ENCODE data around the gene CABP2. TPM values are rescaled to one million over a fixed set of nuclear protein-coding genes. Genes with fewer than 3 reads are reported as not detected.

The CABP2 gene
- total and polyA plus RNA-seq, 10 of the 15 experiments (the other 5 are each of a cell fraction or from before 2014, with no cell fraction given) = not detected

GRCh38 chr11:67492069-67492727, 31.0 kb downstream of the CABP2 start:
- Histone ChIP-seq H3K36me3 (ENCODE audit: control insufficient read depth in 2 of 2, insufficient read depth in 2 of 2, low read length in 1 of 2) (peaks cover 4 to 30% of the 10 kb centered on the region in 2 experiments; a peak in 3 of 4 replicates), H3K4me3 (no peak overlapping the region), H3K79me2 (ENCODE audit: control insufficient read depth, insufficient read depth, low read length) (peaks cover 3% of the 10 kb centered on the region), H3K9me3 (replicated peaks; ENCODE audit: control insufficient read depth, insufficient read depth, low read length) (no peaks in the 10 kb centered on the region), H4K20me1 (ENCODE audit: control insufficient read depth, insufficient read depth) (no peaks in the 10 kb centered on the region; the same call in 1 of the 2 replicates), H2AFZ (ENCODE audit: control insufficient read depth, low read depth, low read length) (no peak overlapping the region), H3K9ac (ENCODE audit: control insufficient read depth, insufficient read depth, low read length) (no peak overlapping the region), H3K4me1 (ENCODE audit: control insufficient read depth, insufficient read depth, low read length) (peaks cover 10% of the 10 kb centered on the region), H3K27ac (ENCODE audit: control insufficient read depth, insufficient read depth) (no peak overlapping the region), H3K27me3 (replicated peaks in 1 of 2; ENCODE audit: control insufficient read depth in 2 of 2, insufficient read depth in 2 of 2, low read length in 1 of 2) (no peaks in the 10 kb centered on the region), H3K4me2 (ENCODE audit: control insufficient read depth, insufficient read depth) (no peak overlapping the region)
- TF ChIP-seq ASH2L (IDR thresholded peaks at IDR 0.05; ENCODE audit: borderline replicate concordance, low read depth) = no peak
- peak; percentile 40; the same call in 1 of the 2 replicates for TF ChIP-seq POLR2A (IDR thresholded peaks at IDR 0.05; ENCODE audit: low read depth, low read length)
- in situ Hi-C loops (cut with MboI) = no loop called here
- FAIRE-seq (no peak), ATAC-seq (no peak), DNase-seq (ENCODE audit: low read depth, low spot score) (no peak)
- SMC1A ChIA-PET (ENCODE audit: uncharacterized antibody, unreplicated experiment) = no interaction called here
- intact Hi-C loops (cut with micrococcal nuclease; ENCODE audit: unreplicated experiment) = no loop called here
- RAD21 ChIA-PET (ENCODE audit: unreplicated experiment) = interaction anchor here (0.8 kb wide), 1 partner anchor 91 kb away, joined by 4 read pairs; no protein-coding TSS in a partner anchor
- 76% methylated on average over 19 of the region's 19 CpGs for WGBS (ENCODE audit: insufficient coverage, insufficient replicate concordance, low lambda C conversion rate, missing lambda C conversion rate)
- no TSS peak for BruUV-seq (replicated peaks)
- CTCF ChIA-PET = interaction anchor here (1.2 kb wide), 1 partner anchor 13 kb away, joined by 5 read pairs; the partner anchor contains the start of gene PITPNM1
- POLR2A ChIA-PET = no interaction called here

DNA sequence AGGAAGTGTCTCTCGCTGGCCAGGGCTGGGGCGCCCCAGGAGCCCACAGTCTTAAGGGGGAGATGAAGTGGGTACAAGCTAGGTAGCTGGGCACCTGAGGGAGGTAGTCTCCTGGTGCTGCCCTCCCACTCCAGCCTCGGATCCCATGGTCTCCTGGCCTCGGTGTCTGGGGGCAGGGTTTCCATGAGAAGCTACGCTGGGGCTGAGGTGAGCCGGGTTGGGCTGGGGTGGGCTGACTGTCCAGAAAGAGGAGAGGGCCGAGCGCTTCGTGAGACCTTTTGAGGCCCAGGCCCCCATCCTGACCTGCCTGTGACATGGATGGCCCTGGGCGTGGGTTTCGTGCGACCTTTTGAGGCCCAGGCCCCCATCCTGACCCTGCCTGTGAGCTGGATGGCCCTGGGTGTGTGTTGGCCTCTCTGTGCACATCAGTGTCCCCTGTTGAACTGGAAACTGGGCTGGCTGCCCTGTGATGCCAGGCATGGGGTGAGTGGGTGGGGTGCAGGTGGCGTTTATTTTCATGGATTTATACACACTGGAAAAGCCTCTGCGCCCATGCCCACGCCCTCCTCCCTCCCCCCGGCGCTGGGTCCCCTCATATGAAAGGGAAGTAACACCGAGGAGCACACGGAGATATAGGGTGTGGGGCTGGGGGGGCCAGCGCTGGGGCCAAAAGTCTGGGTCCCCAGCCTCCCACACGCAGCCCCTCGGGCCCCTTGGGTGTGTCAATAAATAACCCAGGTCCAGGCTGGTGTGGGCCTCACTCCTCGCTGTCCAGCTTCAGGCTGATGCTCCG, 31.8 kb downstream of the CABP2 start:
- BruUV-seq (replicated peaks) = no TSS peak
- no peak overlapping the region for H3K9ac ChIP-seq (ENCODE audit: control insufficient read depth, insufficient read depth, low read length)
- no peaks in the 10 kb centered on the region; the same call in 1 of the 2 replicates for H4K20me1 ChIP-seq (ENCODE audit: control insufficient read depth, insufficient read depth)
- TF ChIP-seq SMAD5 (IDR thresholded peaks at IDR 0.05; ENCODE audit: low read depth) = peak; percentile 6; the same call in 1 of the 2 replicates
- peak; percentile 42; the same call in 1 of the 2 replicates for TF ChIP-seq POLR2A (IDR thresholded peaks at IDR 0.05; ENCODE audit: low read depth, low read length)
- TF ChIP-seq TARDBP (IDR thresholded peaks at IDR 0.05; ENCODE audit: borderline replicate concordance) = no peak
- TF ChIP-seq SP1 (IDR thresholded peaks at IDR 0.05; ENCODE audit: low read depth, low read length) = no peak
- TF ChIP-seq, protein P1, sequence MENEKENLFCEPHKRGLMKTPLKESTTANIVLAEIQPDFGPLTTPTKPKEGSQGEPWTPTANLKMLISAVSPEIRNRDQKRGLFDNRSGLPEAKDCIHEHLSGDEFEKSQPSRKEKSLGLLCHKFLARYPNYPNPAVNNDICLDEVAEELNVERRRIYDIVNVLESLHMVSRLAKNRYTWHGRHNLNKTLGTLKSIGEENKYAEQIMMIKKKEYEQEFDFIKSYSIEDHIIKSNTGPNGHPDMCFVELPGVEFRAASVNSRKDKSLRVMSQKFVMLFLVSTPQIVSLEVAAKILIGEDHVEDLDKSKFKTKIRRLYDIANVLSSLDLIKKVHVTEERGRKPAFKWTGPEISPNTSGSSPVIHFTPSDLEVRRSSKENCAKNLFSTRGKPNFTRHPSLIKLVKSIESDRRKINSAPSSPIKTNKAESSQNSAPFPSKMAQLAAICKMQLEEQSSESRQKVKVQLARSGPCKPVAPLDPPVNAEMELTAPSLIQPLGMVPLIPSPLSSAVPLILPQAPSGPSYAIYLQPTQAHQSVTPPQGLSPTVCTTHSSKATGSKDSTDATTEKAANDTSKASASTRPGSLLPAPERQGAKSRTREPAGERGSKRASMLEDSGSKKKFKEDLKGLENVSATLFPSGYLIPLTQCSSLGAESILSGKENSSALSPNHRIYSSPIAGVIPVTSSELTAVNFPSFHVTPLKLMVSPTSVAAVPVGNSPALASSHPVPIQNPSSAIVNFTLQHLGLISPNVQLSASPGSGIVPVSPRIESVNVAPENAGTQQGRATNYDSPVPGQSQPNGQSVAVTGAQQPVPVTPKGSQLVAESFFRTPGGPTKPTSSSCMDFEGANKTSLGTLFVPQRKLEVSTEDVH (IDR thresholded peaks at IDR 0.05; ENCODE audit: low read depth, partially characterized antibody) = no peak
- DNase-seq (ENCODE audit: low read depth, low spot score) = no peak
- H3K4me2 ChIP-seq (ENCODE audit: control insufficient read depth, insufficient read depth) = no peak overlapping the region
- no peak overlapping the region for H3K27ac ChIP-seq (ENCODE audit: control insufficient read depth, insufficient read depth)
- H3K36me3 ChIP-seq (ENCODE audit: control insufficient read depth in 2 of 2, insufficient read depth in 2 of 2, low read length in 1 of 2) = peaks cover 4 to 30% of the 10 kb centered on the region in 2 experiments; a peak in 3 of 4 replicates
- H3K9me3 ChIP-seq (replicated peaks; ENCODE audit: control insufficient read depth, insufficient read depth, low read length) = no peaks in the 10 kb centered on the region
- ChIA-PET CTCF (interaction anchor here (0.7 to 1.3 kb wide), 3 partner anchors 14 to 146 kb away, joined by 3 to 5 read pairs (median 3); partner anchors contain the start of gene PITPNM1), POLR2A (interaction anchor here (0.6 to 1.2 kb wide), 4 partner anchors 31 to 956 kb away, joined by 3 to 5 read pairs (median 3); partner anchors contain the start of genes PPP1CA and PTPRCAP), RAD21 (ENCODE audit: unreplicated experiment) (no interaction called here), SMC1A (ENCODE audit: uncharacterized antibody, unreplicated experiment) (no interaction called here)
- intact Hi-C loops (cut with micrococcal nuclease; ENCODE audit: unreplicated experiment) (no loop called here), in situ Hi-C loops (cut with MboI) (no loop called here)
- WGBS (ENCODE audit: insufficient coverage, insufficient replicate concordance, low lambda C conversion rate, missing lambda C conversion rate) = 89% methylated on average over 24 of the region's 24 CpGs
- H3K4me3 ChIP-seq = no peak overlapping the region
- H3K79me2 ChIP-seq (ENCODE audit: control insufficient read depth, insufficient read depth, low read length) = peaks cover 8% of the 10 kb centered on the region
- ATAC-seq = no peak
- H2AFZ ChIP-seq (ENCODE audit: control insufficient read depth, low read depth, low read length) = no peak overlapping the region
- H3K27me3 ChIP-seq (replicated peaks in 1 of 2; ENCODE audit: control insufficient read depth in 2 of 2, insufficient read depth in 2 of 2, low read length in 1 of 2) = no peaks in the 10 kb centered on the region
- peaks cover 17% of the 10 kb centered on the region for H3K4me1 ChIP-seq (ENCODE audit: control insufficient read depth, insufficient read depth, low read length)
- no peak for FAIRE-seq
